ENCODE results near the gene HGF. TPM values are rescaled to one million over a fixed set of nuclear protein-coding genes. Genes with fewer than 3 reads are reported as not detected.

The HGF gene
- polyA plus RNA-seq, 1 experiment: 1.1 TPM

- ChIA-PET CTCF (no interaction called here), POLR2A (no interaction called here)
- H3K27me3 ChIP-seq (ENCODE audit: control insufficient read depth, insufficient read depth, low read length): no peaks in the 10 kb centered on the region
- H3K4me3 ChIP-seq (ENCODE audit: low read depth, low read length): no peak overlapping the region
- no peak for DNase-seq (ENCODE audit: low read depth)
- no peaks in the 10 kb centered on the region for H3K36me3 ChIP-seq (ENCODE audit: control insufficient read depth, insufficient read depth, low read length)
- TF ChIP-seq CTCF (IDR thresholded peaks at IDR 0.05; ENCODE audit: insufficient read depth, low read depth, low read length): no peak
Measured at GRCh38 chr7:81707196-81707595, 62.7 kb downstream of the HGF start.

GRCh38 chr7:81705206-81705605 lies 64.6 kb downstream of the HGF start:
- CTCF ChIA-PET: interaction anchor here (1.3 kb wide), 1 partner anchor 11 kb away, joined by 4 read pairs; no protein-coding TSS in a partner anchor
- no peak for DNase-seq (ENCODE audit: low read depth)
- Histone ChIP-seq H3K4me3 (ENCODE audit: low read depth, low read length) (no peak overlapping the region), H3K27me3 (ENCODE audit: control insufficient read depth, insufficient read depth, low read length) (no peaks in the 10 kb centered on the region), H3K36me3 (ENCODE audit: control insufficient read depth, insufficient read depth, low read length) (no peaks in the 10 kb centered on the region)
- POLR2A ChIA-PET: no interaction called here
- no peak for TF ChIP-seq CTCF (IDR thresholded peaks at IDR 0.05; ENCODE audit: insufficient read depth, low read depth, low read length)

- no peak for DNase-seq (ENCODE audit: low read depth)
- ChIA-PET CTCF (interaction anchor here (1.3 kb wide), 1 partner anchor 11 kb away, joined by 4 read pairs; no protein-coding TSS in a partner anchor), POLR2A (no interaction called here)
- no peaks in the 10 kb centered on the region for H3K27me3 ChIP-seq (ENCODE audit: control insufficient read depth, insufficient read depth, low read length)
- H3K4me3 ChIP-seq (ENCODE audit: low read depth, low read length): no peak overlapping the region
- H3K36me3 ChIP-seq (ENCODE audit: control insufficient read depth, insufficient read depth, low read length): no peaks in the 10 kb centered on the region
- TF ChIP-seq CTCF (IDR thresholded peaks at IDR 0.05; ENCODE audit: insufficient read depth, low read depth, low read length): no peak
Measured at GRCh38 chr7:81704595-81704994, 65.3 kb downstream of the HGF start.

- Histone ChIP-seq H3K36me3 (ENCODE audit: control insufficient read depth, insufficient read depth, low read length) (no peaks in the 10 kb centered on the region), H3K27me3 (ENCODE audit: control insufficient read depth, insufficient read depth, low read length) (no peaks in the 10 kb centered on the region), H3K4me3 (ENCODE audit: low read depth, low read length) (no peak overlapping the region)
- no peak for TF ChIP-seq CTCF (IDR thresholded peaks at IDR 0.05; ENCODE audit: insufficient read depth, low read depth, low read length)
- ChIA-PET CTCF (no interaction called here), POLR2A (no interaction called here)
- DNase-seq (ENCODE audit: low read depth): no peak
Measured at GRCh38 chr7:81698965-81699364, 70.9 kb downstream of the HGF start.

GRCh38 chr7:81694711-81695110 lies 75.1 kb downstream of the HGF start:
- Histone ChIP-seq H3K4me3 (ENCODE audit: low read depth, low read length) (no peak overlapping the region), H3K27me3 (ENCODE audit: control insufficient read depth, insufficient read depth, low read length) (no peaks in the 10 kb centered on the region), H3K36me3 (ENCODE audit: control insufficient read depth, insufficient read depth, low read length) (no peaks in the 10 kb centered on the region)
- POLR2A ChIA-PET: interaction anchor here (0.5 kb wide), 1 partner anchor 795 kb away, joined by 3 read pairs; no protein-coding TSS in a partner anchor
- no peak for TF ChIP-seq CTCF (IDR thresholded peaks at IDR 0.05; ENCODE audit: insufficient read depth, low read depth, low read length)
- CTCF ChIA-PET: no interaction called here
- no peak for DNase-seq (ENCODE audit: low read depth)
